ENCODE data around the gene PDE6G.
"Not testable (repeated sequence)": the region's sequence is repeated elsewhere in the genome, so short reads cannot be mapped to it uniquely, and the experiment has no call there.

Gene PDE6G

DNA sequence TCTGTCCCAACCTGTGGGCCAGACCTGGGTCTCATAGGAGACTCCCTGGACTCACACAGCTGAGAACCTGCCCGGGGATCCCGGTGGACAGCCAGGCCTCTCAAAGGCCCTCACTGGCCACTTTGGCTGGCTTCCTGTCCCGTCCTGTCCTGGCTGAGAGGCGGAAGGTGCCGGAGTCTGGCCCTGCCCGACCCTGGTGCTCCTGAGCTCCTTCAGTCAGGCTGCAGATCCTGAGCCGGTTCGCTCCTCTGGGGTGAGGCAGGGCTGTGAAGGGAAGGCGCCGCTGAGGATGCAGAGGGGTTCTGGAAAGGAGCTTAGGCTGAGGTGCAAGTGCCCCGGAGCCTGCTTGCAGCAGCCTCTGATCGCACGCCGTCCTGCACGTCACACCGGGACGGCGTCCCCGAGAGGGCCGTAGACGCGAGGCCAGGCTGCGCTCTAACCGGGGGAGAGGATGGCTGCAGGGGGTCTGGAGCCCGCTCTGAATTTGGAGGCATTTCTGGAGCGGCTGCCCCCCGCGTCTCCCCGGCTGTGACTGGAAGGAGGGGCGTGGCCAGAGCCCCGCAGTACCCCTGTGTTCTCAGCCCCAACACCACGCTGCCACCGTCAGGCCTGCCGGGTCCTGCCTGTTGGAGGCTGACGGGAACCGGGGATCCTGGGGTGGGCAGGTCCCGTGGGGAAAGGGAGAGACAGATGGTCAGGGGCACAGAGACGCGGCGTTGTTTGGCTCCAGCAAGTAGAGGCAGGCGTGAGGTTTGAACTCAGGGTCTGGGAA, 31.6 kb upstream of the PDE6G start:
- no peak for DNase-seq (ENCODE audit: low read depth in 3 of 3, low spot score in 1 of 3)

- DNase-seq (ENCODE audit: low read depth in 3 of 3, low spot score in 1 of 3): no peak
Observed at GRCh38 chr17:81686614-81687013, 30.3 kb upstream of the PDE6G start.

DNA sequence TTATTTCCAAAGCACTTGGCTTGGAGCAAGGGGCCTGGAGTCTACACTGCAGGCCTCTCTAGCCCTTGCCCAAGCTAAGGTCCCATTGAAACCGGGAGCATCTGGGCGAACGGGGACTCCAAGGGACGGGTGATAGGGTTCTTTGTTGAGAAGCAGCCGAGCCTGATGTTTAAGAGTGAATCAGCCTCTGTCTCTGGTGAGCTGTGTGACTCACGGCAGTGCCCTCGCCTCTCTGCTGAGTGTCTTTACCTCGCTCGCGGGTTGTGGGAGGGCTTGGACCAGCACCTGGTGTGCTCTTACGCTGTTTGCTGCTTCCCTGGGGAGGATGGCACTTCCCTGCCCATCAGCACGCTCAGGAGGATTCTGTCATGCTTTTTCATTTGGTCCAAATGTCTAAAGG, 28.8 kb upstream of the PDE6G start:
- no peak for DNase-seq (ENCODE audit: low read depth in 3 of 3, low spot score in 1 of 3)

- no peak for DNase-seq (ENCODE audit: low read depth in 3 of 3, low spot score in 1 of 3)
Observed at GRCh38 chr17:81684442-81684911, 28.1 kb upstream of the PDE6G start.

- DNase-seq (ENCODE audit: low read depth in 3 of 3, low spot score in 1 of 3): peak; percentile 93 to 95 (median 94)
Observed at GRCh38 chr17:81683584-81684441, 27.5 kb upstream of the PDE6G start, which contains the start of the genes ARL16 and HGS. Gene ARL16 (minus strand): TSS chr17:81683797. CDS start chr17:81683753, 44 bp downstream. Gene HGS (plus strand): TSS chr17:81684011. CDS start chr17:81684067, 56 bp downstream.

- DNase-seq (ENCODE audit: low read depth in 3 of 3, low spot score in 1 of 3): no peak
Observed at GRCh38 chr17:81683208-81683583, 26.9 kb upstream of the PDE6G start.

- no peak for DNase-seq (ENCODE audit: low read depth in 3 of 3, low spot score in 1 of 3)
Observed at GRCh38 chr17:81682565-81683207, 26.3 kb upstream of the PDE6G start.

DNA sequence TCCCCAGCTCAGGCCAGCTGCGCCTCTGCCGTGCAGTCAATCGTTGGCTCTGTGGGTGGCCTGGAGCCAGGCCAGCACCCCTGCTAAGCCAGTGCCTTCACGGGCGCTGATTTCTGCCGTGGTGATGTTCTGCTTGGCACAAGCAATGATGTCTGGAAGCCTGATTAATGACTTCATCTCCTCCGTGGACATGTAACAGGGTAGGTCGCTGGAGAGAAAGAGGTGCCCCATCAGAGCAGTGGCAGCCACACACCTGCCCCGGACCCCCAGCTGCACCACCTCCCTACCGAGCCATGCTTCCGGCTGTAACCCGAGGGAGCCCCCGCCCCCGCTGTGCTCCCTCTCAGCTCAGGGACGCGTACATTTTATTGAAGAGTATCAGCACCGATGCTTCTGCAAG, 25.3 kb upstream of the PDE6G start:
- no peak for DNase-seq (ENCODE audit: low read depth in 3 of 3, low spot score in 1 of 3)

DNA sequence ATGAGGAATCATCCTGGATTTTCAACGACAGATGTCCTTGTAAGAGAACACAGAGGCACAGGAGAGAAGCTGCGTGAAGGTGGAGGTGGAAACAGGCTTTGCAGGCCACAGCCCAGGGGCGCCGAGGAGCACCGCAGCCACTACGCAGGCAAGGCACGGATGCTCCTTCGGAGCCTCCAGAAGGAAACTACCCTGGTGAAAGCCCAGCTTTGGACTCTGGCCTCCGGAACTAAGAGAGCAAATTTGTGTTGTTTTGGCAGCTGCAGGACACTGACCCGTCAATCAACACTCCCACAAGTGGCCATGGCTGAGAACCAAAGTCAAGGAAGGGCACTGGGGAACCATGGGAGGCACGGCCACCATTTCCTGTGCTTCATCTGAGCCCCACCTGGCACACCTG, 23.8 kb upstream of the PDE6G start:
- DNase-seq (ENCODE audit: low read depth in 3 of 3, low spot score in 1 of 3): no peak

DNA sequence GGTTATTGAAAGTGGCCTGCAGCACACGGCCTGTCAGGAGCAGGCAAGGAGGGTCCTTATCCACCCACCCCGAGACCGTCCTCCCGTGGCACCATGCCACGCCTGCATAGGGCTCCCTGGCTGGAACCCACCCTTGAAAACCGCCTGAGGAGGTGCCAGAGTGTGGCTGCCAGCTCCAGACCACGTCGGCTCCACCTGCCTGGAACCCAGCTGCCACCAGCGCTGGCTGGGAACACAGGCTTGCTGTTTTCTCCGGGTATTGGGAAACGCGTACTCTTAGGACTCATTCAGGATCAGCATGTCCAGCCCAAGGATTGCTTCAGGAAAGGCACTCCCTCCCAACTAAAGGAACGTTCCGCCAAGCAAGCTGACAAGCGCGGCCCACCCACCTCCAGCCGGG, 20.6 kb upstream of the PDE6G start:
- no peak for DNase-seq (ENCODE audit: low read depth in 3 of 3, low spot score in 1 of 3)

DNA sequence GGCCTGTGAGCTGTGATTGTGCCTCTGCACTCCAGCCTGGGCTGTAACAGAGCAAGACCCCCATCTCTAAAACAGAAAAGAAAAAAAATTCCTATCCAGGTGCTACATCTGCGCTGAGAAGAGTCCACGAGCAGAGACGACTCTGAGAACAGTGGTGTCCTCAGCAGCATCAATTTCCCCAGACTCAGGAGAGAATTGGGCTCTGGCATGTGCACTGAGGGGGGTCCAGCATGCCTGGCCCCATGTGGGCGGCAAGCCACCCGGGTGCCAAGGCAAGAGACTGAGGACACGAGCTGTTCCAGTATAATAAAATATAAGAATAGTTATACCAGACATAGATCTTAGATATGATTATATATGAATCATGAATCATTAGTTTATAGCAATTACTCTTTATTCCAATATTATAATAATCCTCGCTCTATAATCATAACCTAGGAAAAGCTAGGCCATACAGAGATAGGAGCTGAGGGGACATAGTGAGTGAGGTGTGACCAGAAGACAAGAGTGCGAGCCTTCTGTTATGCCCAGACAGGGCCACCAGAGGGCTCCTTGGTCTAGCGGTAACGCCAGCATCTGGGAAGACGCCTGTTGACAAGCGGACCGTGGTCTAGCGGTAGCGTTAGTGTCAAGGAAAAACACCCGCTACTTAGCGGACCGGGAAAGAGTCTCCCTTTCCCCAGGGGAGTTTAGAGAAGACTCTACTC, 19.3 kb upstream of the PDE6G start:
- not testable (repeated sequence) for DNase-seq (ENCODE audit: low read depth in 3 of 3, low spot score in 1 of 3)

- no peak for DNase-seq (ENCODE audit: low read depth in 3 of 3, low spot score in 1 of 3)
Observed at GRCh38 chr17:81673561-81674258, 17.4 kb upstream of the PDE6G start.

DNA sequence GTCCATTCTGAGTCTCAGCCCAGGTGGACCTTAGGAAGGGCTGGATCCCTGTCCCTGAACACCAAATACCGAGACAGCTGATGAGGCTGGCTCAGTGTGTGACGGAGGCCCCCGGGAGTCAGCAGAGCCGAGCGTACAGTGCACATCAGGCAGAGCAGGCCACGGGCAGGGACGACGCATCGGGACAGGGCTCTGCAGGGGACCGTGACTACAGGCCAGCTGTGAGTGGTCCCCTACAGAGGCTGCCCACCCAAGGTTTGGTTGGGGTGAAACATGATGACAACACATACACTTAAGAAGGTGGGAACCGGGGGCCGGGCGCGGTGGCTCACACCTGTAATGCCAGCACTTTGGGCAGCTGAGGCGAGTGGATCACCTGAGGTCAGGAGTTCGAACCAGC, 16.6 kb upstream of the PDE6G start:
- DNase-seq (ENCODE audit: low read depth in 3 of 3, low spot score in 1 of 3): no peak

DNA sequence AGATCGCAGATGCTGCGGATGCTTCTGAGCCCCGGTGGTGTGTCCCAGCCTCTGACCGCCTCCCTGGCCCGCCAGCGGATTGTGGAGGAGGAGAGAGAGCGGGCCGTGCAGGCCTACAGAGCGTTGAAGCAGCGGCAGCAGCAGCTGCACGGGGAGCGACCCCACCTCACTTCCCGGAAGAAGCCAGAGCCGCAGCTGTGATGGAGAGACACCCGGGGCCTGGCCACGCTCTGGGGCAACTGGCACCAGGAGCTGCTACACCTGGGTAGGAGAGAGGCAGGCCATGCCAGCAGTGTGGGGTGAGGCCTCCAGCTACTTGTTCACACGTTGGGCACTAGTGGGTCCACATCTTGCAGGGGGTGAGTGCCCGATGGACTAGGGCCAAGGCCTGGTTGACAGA, 16.2 kb upstream of the PDE6G start:
- DNase-seq (ENCODE audit: low read depth in 3 of 3, low spot score in 1 of 3): no peak

GRCh38 chr17:81667754-81668153, 11.4 kb upstream of the PDE6G start:
- DNase-seq (ENCODE audit: low read depth in 3 of 3, low spot score in 1 of 3): no peak

DNA sequence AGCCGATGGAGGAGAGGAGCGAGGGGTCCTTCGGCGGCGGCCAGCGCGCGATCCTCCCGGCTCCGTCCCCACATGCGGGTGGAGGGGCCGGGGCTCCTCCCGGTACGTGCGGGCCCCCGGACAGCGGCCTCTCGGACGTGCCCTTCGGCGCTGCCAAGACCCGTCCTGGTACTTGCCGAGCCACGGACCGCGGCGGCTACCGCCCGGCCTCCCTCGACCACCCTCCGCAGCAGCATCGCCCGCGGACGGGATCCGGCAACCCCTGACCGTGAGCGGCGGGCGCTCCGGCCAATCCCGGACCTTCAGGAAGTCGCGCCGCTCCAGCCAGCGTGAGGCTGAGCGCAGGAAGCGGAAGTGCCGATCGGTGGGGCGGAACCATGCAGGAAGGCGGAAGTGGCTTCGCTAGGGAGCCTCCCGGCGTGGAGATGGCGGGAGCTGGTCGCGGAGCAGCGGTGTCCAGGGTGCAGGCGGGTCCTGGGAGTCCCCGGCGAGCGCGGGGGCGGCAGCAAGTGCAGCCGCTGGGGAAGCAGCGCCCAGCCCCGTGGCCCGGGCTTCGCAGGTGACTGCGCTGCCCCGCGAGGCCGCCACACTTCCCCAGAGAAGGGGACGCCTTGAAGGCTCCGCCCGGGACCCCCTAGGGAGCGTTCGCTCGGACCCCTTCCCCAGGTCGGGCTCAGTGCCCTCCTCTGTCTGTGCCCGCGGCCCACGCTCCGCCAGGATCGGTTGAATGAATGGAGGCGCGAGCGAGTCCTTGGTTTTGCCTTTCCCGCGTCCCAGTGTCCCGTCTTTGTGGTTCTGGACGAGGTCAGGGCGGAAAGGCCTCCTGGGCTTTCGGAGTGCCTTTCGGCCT, 10.2 kb upstream of the PDE6G start, which contains the start of the genes CCDC137 and OXLD1:
Gene CCDC137, plus strand, starts transcription at position 396 of the 850 bp plus-strand sequence. Its CDS starts 30 bp downstream, at position 426.
Gene OXLD1, minus strand, starts transcription at position 264 of the 850 bp plus-strand sequence. Its CDS starts 28 bp downstream, at position 236.
- peak; percentile 75 to 87 (median 83) for DNase-seq (ENCODE audit: low read depth in 3 of 3, low spot score in 1 of 3)

DNA sequence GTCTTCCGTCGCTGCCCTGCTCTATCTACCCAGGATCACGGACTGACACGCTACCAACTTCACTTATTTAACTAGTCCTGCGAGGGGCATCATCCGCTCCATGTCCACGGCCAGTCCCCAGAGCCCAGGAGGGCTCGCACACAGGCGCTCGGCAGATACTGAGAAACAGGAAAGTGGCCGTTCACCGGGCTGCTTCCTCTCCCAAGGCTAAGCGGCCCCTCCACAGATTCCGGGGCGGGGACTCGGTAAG, 9.7 kb upstream of the PDE6G start:
- peak in 1 of 3 donors; percentile 12 for DNase-seq (ENCODE audit: low read depth in 3 of 3, low spot score in 1 of 3)

DNA sequence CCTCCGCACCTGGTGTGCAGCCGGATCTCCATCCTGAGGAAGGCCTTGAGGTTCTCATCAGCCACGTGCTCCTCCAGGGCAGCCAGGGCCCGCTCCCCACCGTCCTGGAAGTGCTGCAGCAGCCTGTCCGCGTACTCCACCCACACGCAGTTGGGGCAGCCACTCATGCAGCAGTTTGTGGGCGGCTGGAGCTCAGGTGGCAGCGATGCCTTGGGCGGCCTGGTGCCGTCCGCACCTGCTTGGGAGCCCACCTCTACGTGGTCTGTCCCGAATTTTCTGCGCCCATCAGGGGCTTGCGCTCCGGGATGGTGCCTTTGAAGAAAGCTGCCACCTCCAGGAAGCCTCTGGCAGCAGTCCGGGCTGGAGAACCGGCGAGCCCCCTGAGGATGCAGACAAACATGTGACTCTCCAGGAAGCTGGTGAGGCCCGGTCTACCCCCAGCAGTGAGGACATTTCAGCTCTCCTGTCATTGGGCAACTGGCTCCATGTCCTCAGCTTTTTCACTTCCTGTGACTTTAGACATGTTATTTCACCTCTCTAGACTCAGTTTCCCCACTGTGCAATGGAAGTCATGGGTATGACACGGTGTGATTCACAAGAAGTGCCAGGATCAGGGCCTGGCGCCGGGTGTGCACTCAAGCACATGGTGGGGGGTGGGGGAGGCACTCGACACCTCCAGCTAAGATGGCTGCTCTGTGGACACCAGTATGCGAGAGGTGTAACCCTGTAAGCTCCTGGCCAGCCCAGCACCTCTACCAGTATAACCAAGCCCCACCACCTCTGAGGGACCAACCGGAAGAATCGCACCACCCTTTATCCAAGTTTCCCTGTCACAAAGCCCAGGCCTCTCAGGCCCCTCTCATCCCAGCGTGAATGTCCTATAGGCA, 9.1 kb upstream of the PDE6G start:
- DNase-seq (ENCODE audit: low read depth in 3 of 3, low spot score in 1 of 3): peak in 1 of 3 donors; percentile 53

Measured in stimulated activated CD4-positive, alpha-beta T cell treated with anti-CD3 and anti-CD28 coated beads, TNF-alpha, amount 100 ng/mL, for 1 hour (primary cell).